Measurements from ENCODE around the gene CRB2. TPM values are rescaled to one million over a fixed set of nuclear protein-coding genes. Genes with fewer than 3 reads are reported as not detected.

Gene CRB2
- total RNA-seq, 4 donors from 2014 or later = 0.06 to 0.13 TPM; not detected in 2

DNA sequence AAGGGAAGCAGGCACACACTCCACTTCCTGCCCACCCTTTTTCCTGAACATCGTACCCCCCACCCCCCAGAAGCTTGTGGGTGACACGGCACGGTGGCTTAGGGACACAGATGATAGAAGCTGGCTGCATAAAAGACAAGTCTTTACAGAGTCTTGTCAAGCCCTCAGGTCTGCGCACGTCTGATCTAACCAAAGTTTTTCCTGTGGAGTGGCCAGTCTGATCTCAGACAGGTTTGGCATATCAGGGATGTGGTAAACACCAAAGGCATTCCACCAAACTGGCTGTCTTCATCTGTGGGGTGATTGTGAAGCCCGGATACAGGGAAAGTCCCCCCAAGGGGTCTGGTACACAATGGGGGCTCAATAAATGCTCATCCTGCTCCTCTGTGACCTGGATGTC is 50.0 kb downstream of the CRB2 start:
- no peak for DNase-seq (ENCODE audit: extremely low spot score)

DNA sequence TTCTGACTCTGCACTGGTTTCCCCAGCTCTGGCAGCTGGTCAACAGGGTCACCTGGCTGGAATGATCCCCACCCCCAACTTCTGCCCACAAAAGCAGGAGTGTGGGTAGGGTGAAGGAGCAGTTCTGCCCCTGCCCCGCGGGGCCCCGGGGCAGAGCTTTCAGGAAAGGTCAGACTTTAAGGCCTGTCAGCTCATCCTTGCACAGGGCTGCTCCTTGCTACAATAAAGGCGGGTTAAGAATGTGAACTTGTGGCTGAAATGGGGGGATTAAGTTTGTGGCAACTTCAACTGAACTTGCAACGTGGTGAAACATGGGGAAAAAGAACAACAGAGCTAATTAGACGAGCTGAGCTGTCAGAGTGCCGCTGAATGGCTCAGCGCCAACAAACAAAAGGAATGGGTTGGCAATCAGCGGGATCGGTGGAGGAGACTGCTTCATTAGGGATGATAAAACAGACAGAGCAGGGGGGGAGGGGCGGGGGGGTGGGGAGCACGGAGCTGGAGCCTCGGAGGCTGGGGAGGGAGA is 50.8 kb downstream of the CRB2 start:
- Histone ChIP-seq H3K4me1 (peaks cover 0 to 8% (median 0%) of the 10 kb centered on the region in 4 donors), H3K9me3 (no peaks in the 10 kb centered on the region), H3K27me3 (no peaks in the 10 kb centered on the region), H3K4me3 (no peak overlapping the region), H3K27ac (replicated peaks in 1 of 4) (no peak overlapping the region), H3K36me3 (peaks cover 0 to 18% (median 8%) of the 10 kb centered on the region in 4 donors)
- no peak for DNase-seq (ENCODE audit: extremely low spot score)
- 70% methylated on average over 13 of the region's 13 CpGs for WGBS
- intact Hi-C loops (cut with DNase I) = no loop called here
- TF ChIP-seq EP300 (IDR thresholded peaks at IDR 0.05) (no peak), POLR2AphosphoS5 (IDR thresholded peaks at IDR 0.05) (no peak), POLR2A (IDR thresholded peaks at IDR 0.05; ENCODE audit: low read depth) (no peak)
- TF ChIP-seq, protein P1, sequence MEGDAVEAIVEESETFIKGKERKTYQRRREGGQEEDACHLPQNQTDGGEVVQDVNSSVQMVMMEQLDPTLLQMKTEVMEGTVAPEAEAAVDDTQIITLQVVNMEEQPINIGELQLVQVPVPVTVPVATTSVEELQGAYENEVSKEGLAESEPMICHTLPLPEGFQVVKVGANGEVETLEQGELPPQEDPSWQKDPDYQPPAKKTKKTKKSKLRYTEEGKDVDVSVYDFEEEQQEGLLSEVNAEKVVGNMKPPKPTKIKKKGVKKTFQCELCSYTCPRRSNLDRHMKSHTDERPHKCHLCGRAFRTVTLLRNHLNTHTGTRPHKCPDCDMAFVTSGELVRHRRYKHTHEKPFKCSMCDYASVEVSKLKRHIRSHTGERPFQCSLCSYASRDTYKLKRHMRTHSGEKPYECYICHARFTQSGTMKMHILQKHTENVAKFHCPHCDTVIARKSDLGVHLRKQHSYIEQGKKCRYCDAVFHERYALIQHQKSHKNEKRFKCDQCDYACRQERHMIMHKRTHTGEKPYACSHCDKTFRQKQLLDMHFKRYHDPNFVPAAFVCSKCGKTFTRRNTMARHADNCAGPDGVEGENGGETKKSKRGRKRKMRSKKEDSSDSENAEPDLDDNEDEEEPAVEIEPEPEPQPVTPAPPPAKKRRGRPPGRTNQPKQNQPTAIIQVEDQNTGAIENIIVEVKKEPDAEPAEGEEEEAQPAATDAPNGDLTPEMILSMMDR (IDR thresholded peaks at IDR 0.05) = no peak

More for the DNA sequence above, 50.0 kb downstream of the CRB2 start:
- TF ChIP-seq, protein P1 (IDR thresholded peaks at IDR 0.05) = no peak
- TF ChIP-seq POLR2A (IDR thresholded peaks at IDR 0.05; ENCODE audit: low read depth) (no peak), EP300 (IDR thresholded peaks at IDR 0.05) (no peak), POLR2AphosphoS5 (IDR thresholded peaks at IDR 0.05) (no peak)
- Histone ChIP-seq H3K4me1 (peaks cover 0 to 8% (median under 1%) of the 10 kb centered on the region in 4 donors), H3K4me3 (no peak overlapping the region), H3K27me3 (no peaks in the 10 kb centered on the region), H3K27ac (replicated peaks in 1 of 4) (no peak overlapping the region), H3K9me3 (no peaks in the 10 kb centered on the region), H3K36me3 (peaks cover 0 to 17% (median 6%) of the 10 kb centered on the region in 4 donors)
- WGBS = 89% methylated on average over 6 of the region's 6 CpGs
- intact Hi-C loops (cut with DNase I) = no loop called here

DNA sequence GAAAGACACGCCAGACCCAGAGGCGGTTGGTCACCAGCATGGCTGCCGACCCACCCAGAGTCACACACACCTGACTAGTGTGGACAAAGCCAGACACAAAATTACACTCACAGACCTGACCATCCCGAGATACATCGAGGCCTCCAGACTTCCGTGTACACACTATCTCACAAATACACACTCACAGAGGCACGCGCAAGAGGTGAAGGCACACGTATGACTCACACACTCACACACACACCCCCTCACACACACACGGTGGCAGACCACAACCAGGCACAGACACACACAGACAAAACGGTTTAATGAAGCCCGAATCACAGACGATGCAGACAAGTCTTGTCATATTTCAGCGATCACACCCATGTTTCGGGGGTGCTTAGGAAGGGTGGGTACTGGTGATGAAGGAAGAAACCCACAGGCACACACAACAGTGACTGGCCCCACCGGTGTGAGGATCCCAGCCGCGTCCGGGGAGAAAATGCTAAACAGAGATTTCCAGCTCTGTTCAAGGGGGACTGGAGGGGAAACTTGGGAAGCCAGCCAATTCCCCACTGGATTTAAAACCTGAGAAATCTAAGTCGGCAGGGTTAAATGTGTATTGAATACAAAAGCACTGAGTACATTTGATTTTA is 51.3 kb downstream of the CRB2 start:
- H3K27ac ChIP-seq (replicated peaks in 1 of 4) = no peak overlapping the region
- intact Hi-C loops (cut with DNase I) = no loop called here
- TF ChIP-seq EP300 (IDR thresholded peaks at IDR 0.05) = no peak
- H3K27me3 ChIP-seq = no peaks in the 10 kb centered on the region
- DNase-seq (ENCODE audit: extremely low spot score) = no peak
- peaks cover 0 to 8% (median 0%) of the 10 kb centered on the region in 4 donors for H3K4me1 ChIP-seq
- H3K36me3 ChIP-seq = peaks cover 0 to 20% (median 8%) of the 10 kb centered on the region in 4 donors
- no peak overlapping the region for H3K4me3 ChIP-seq
- H3K9me3 ChIP-seq = no peaks in the 10 kb centered on the region
- 81% methylated on average over 17 of the region's 20 CpGs for WGBS

DNA sequence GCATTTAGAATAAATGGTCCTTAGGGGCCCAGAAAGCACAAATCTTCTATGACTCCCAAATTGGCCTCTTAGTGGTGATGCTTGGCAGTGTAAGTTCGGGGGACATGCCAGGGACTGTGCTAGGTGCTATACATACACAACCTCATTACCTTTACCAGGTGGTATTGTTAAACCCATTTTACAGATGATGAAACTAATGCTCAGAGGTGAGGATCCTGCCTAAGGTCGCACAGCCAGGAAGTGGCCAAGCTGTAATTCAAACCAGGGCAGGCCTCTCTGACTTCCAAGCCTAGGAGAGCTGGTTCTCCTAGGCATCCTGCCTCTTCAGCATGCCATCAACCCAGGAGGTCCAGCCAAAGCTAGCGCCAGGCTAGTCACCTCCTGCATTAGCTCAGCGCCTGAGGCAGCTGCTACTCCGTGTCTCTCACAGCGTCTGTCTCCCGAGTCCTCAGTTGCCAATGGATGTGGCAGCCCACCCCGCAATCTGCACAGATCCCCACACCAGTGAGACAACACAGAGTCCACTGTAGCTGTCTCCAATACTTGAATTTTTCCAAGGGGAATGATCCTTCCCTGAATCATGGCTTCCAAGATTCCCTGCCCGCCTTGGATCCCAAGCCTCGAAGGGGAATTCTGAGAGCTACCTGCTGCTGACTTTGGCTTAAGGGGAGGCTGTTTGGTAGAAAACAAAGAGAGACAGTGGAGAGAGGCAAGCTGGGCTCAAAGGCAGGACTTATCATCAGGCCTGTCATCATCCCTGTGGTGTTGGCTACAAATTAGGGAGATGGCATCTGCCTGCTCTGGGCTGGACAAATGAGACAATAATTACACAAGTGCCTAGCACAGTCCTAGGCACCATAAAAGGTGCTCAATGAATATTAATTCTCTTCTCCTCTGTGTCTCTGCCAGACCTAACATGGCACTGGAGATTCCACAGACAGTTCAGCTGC is 52.6 kb downstream of the CRB2 start:
- no peaks in the 10 kb centered on the region for H3K27me3 ChIP-seq
- 98% methylated on average over 7 of the region's 10 CpGs for WGBS
- no peak overlapping the region for H3K4me3 ChIP-seq
- no peak for DNase-seq (ENCODE audit: extremely low spot score)
- peaks cover 0 to 12% (median 3%) of the 10 kb centered on the region in 4 donors for H3K36me3 ChIP-seq
- TF ChIP-seq POLR2A (IDR thresholded peaks at IDR 0.05; ENCODE audit: low read depth) (no peak), EP300 (IDR thresholded peaks at IDR 0.05) (no peak), POLR2AphosphoS5 (IDR thresholded peaks at IDR 0.05) (no peak)
- TF ChIP-seq, protein P1 (IDR thresholded peaks at IDR 0.05) = no peak
- no peaks in the 10 kb centered on the region for H3K9me3 ChIP-seq
- H3K27ac ChIP-seq (replicated peaks in 1 of 4) = no peak overlapping the region
- intact Hi-C loops (cut with DNase I) = no loop called here
- H3K4me1 ChIP-seq = peaks cover 0 to 10% (median 2%) of the 10 kb centered on the region in 4 donors
